Trophoblast cell (in vitro differentiated cells and primary cell): Measurements from ENCODE around the gene DEFB126. TPM values are rescaled to one million over a fixed set of nuclear protein-coding genes. Genes with fewer than 3 reads are reported as not detected.
"Not testable (repeated sequence)": the region's sequence is repeated elsewhere in the genome, so short reads cannot be mapped to it uniquely, and the experiment has no call there.

Source experiments
- DNase-seq, 2 donors: peaks; one replicate each; pipeline ENCODE4 v3.0.0-alpha.2; 2016
- H2AFZ ChIP-seq: 2 replicates; pipeline ENCODE4 v1.6.1; 2013; ENCODE audit warnings: low read length, moderate library complexity, mild to moderate bottlenecking; ENCODE audit not compliant: insufficient read depth, poor library complexity
- H2AK5ac ChIP-seq: 2 replicates; pipeline ENCODE4 v1.6.1; 2013; ENCODE audit warnings: mild to moderate bottlenecking, low read length
- H2BK120ac ChIP-seq: 2 replicates; pipeline ENCODE4 v1.6.1; 2013; ENCODE audit warnings: low read length, mild to moderate bottlenecking, moderate library complexity; ENCODE audit not compliant: insufficient read depth, poor library complexity
- H2BK12ac ChIP-seq: 2 replicates; pipeline ENCODE4 v1.6.1; 2013; ENCODE audit warnings: mild to moderate bottlenecking, low read length, moderate library complexity
- H2BK5ac ChIP-seq: 2 replicates; pipeline ENCODE4 v1.6.1; 2013; ENCODE audit warnings: low read length, low read depth, moderate library complexity, mild to moderate bottlenecking; ENCODE audit not compliant: poor library complexity
- H3K14ac ChIP-seq: 2 replicates; pipeline ENCODE4 v1.6.1; 2013; ENCODE audit warnings: mild to moderate bottlenecking, low read length
- H3K18ac ChIP-seq: 2 replicates; pipeline ENCODE4 v1.6.1; 2013; ENCODE audit warnings: mild to moderate bottlenecking, low read length
- H3K23ac ChIP-seq: 2 replicates; pipeline ENCODE4 v1.6.1; 2013; ENCODE audit warnings: low read length
- H3K27ac ChIP-seq: 2 replicates; pipeline ENCODE4 v1.5.1; 2013; ENCODE audit warnings: low read depth, mild to moderate bottlenecking, inconsistent platforms, low read length, moderate library complexity
- H3K27me3 ChIP-seq: 2 replicates; pipeline ENCODE4 v1.6.1; 2013; ENCODE audit warnings: inconsistent platforms, mild to moderate bottlenecking, low read length, moderate library complexity; ENCODE audit not compliant: insufficient read depth
- H3K36me3 ChIP-seq, 2 experiments: 1 replicate in 1 of 2; 2 replicates in 1 of 2; pipeline ENCODE4 v1.6.1; 2013; ENCODE audit warnings: low read length in 2 of 2, mild to moderate bottlenecking in 2 of 2, moderate library complexity in 1 of 2; ENCODE audit not compliant: insufficient read depth in 2 of 2, control insufficient read depth in 1 of 2
- H3K4ac ChIP-seq: 2 replicates; pipeline ENCODE4 v1.6.1; 2013; ENCODE audit warnings: low read depth, mild to moderate bottlenecking, low read length, moderate library complexity
- H3K4me1 ChIP-seq, 2 experiments: 1 replicate in 1 of 2; 2 replicates in 1 of 2; pipeline ENCODE4 v1.6.1; 2013; ENCODE audit warnings: low read length in 2 of 2, mild to moderate bottlenecking in 2 of 2, moderate library complexity in 1 of 2; ENCODE audit not compliant: insufficient read depth in 2 of 2, control insufficient read depth in 1 of 2
- H3K4me2 ChIP-seq: 2 replicates; pipeline ENCODE4 v1.6.1; 2013; ENCODE audit warnings: inconsistent platforms, mild to moderate bottlenecking, low read length, moderate library complexity
- H3K4me3 ChIP-seq: 2 replicates; pipeline ENCODE4 v1.5.1; 2013; ENCODE audit warnings: mild to moderate bottlenecking, low read depth, low read length, inconsistent platforms
- H3K79me1 ChIP-seq: one replicate; pipeline ENCODE4 v1.6.1; 2013; ENCODE audit warnings: low read length
- H3K79me2 ChIP-seq: 2 replicates; pipeline ENCODE4 v1.6.1; 2013; ENCODE audit warnings: low read length, mild to moderate bottlenecking; ENCODE audit not compliant: control insufficient read depth, insufficient read depth, poor library complexity
- H3K9ac ChIP-seq: 2 replicates; pipeline ENCODE4 v1.6.1; 2013; ENCODE audit warnings: mild to moderate bottlenecking, low read length
- H3K9me3 ChIP-seq: 2 replicates; pipeline ENCODE4 v1.6.1; 2013; ENCODE audit warnings: low read depth, mild to moderate bottlenecking, control low read depth, inconsistent platforms, low read length; ENCODE audit not compliant: insufficient read depth
- H4K12ac ChIP-seq: 2 replicates; pipeline ENCODE4 v1.6.1; 2013; ENCODE audit warnings: low read depth, mild to moderate bottlenecking, low read length, moderate library complexity
- H4K8ac ChIP-seq: 2 replicates; pipeline ENCODE4 v1.6.1; 2013; ENCODE audit warnings: low read depth, mild to moderate bottlenecking, low read length, moderate library complexity
- H4K91ac ChIP-seq: one replicate; pipeline ENCODE4 v1.6.1; 2013; ENCODE audit warnings: low read depth, mild to moderate bottlenecking, low read length, moderate library complexity
- WGBS: extraction: QIAGEN DNeasy Blood & Tissue Kit; methylation state at CpG from one replicate; pipeline ENCODE4 v1.1.7; 2013; ENCODE audit warnings: missing lambda C conversion rate; ENCODE audit not compliant: insufficient read length, insufficient coverage; ENCODE audit errors: extremely low coverage; 5-methylcytosine and 5-hydroxymethylcytosine counted together
- polyA plus RNA-seq: library from polyadenylated mRNA; stranded (reverse); fragments of 200-250 nt; gene quantifications from 2 replicates; pipeline ENCODE4 v1.2.3, GENCODE V29; 2013

Gene DEFB126
- not detected in 2 replicates for polyA plus RNA-seq

DNA sequence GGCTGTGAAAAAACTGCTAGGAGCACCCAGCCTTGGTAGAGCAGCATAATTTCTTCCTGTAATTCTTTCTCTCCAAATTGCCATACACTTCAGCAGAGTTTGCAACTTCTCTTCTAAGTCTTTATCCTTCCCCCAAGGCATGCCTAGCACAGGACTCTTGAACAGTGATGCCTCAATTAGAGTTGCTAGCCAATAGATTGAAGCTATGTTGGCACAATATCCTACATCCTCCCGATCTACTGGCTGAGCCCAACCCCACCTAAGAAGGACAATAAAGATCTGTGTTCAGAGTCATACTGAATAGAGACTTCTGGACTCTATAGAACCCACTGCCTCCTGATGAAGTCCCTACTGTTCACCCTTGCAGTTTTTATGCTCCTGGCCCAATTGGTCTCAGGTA, at the start of gene DEFB126:
TSS of gene DEFB126 (plus strand) at position 301 of the 400 bp plus-strand sequence. CDS start at position 340, 39 bp downstream.
- Histone ChIP-seq H2BK120ac (no peak within 1 kb of the TSS), H4K91ac (no peak within 1 kb of the TSS), H3K27ac (no peak within 1 kb of the TSS)

GRCh38 chr20:93641-94040, 48.7 kb upstream of the DEFB126 start:
- no peak overlapping the region for H3K9ac ChIP-seq
- H2BK5ac ChIP-seq = no peak overlapping the region
- no peak overlapping the region for H3K23ac ChIP-seq
- H3K9me3 ChIP-seq = peaks cover 9% of the 10 kb centered on the region
- H3K79me2 ChIP-seq = no peaks in the 10 kb centered on the region
- H3K4me3 ChIP-seq = no peak overlapping the region
- H2BK12ac ChIP-seq = no peak overlapping the region
- H3K27ac ChIP-seq = no peak overlapping the region
- no peak for DNase-seq
- no peaks in the 10 kb centered on the region for H3K27me3 ChIP-seq
- H3K4me1 ChIP-seq = no peaks in the 10 kb centered on the region
- H3K18ac ChIP-seq = no peak overlapping the region
- H4K8ac ChIP-seq = no peak overlapping the region
- no peak overlapping the region for H3K4ac ChIP-seq
- no peak overlapping the region for H4K12ac ChIP-seq
- H4K91ac ChIP-seq = no peak overlapping the region
- H2AFZ ChIP-seq = no peak overlapping the region
- H3K79me1 ChIP-seq = no peaks in the 10 kb centered on the region
- no peaks in the 10 kb centered on the region for H3K36me3 ChIP-seq
- H2BK120ac ChIP-seq = no peak overlapping the region
- H2AK5ac ChIP-seq = no peak overlapping the region
- H3K14ac ChIP-seq = no peak overlapping the region
- H3K4me2 ChIP-seq = no peak overlapping the region

More for the DNA sequence above, at the start of gene DEFB126:
- H3K4me1 ChIP-seq = no peaks in the 10 kb centered on the region
- H4K8ac ChIP-seq = no peak within 1 kb of the TSS
- H3K4ac ChIP-seq = no peak within 1 kb of the TSS
- no peak within 1 kb of the TSS for H2AFZ ChIP-seq
- H4K12ac ChIP-seq = no peak within 1 kb of the TSS
- no peak within 1 kb of the TSS for H3K18ac ChIP-seq
- H3K4me2 ChIP-seq = no peak within 1 kb of the TSS
- no peaks in the 10 kb centered on the region for H3K79me2 ChIP-seq
- H3K36me3 ChIP-seq = no peaks in the 10 kb centered on the region
- H3K14ac ChIP-seq = no peak within 1 kb of the TSS
- H3K9me3 ChIP-seq = peaks cover 9% of the 10 kb centered on the region
- H2BK5ac ChIP-seq = no peak within 1 kb of the TSS
- H3K23ac ChIP-seq = no peak within 1 kb of the TSS
- H3K9ac ChIP-seq = no peak within 1 kb of the TSS
- no peak within 1 kb of the TSS for H2BK12ac ChIP-seq
- H3K79me1 ChIP-seq = no peaks in the 10 kb centered on the region
- no peak within 1 kb of the TSS for H3K4me3 ChIP-seq
- no peak within 1 kb of the TSS for H2AK5ac ChIP-seq
- H3K27me3 ChIP-seq = no peaks in the 10 kb centered on the region
- no peak for DNase-seq
- no CpG with 5 or more reads among the region's 1 CpG for WGBS

GRCh38 chr20:95215-95614, 47.2 kb upstream of the DEFB126 start:
- Histone ChIP-seq H3K4me1 (no peaks in the 10 kb centered on the region), H2AK5ac (no peak overlapping the region), H3K4me3 (no peak overlapping the region), H3K9me3 (peaks cover 9% of the 10 kb centered on the region), H3K18ac (no peak overlapping the region), H3K14ac (no peak overlapping the region), H4K91ac (no peak overlapping the region), H3K4me2 (no peak overlapping the region), H3K79me2 (no peaks in the 10 kb centered on the region), H3K79me1 (no peaks in the 10 kb centered on the region), H2BK5ac (no peak overlapping the region), H3K23ac (no peak overlapping the region), H3K36me3 (no peaks in the 10 kb centered on the region), H4K8ac (no peak overlapping the region), H2BK120ac (no peak overlapping the region), H3K27me3 (no peaks in the 10 kb centered on the region), H3K9ac (no peak overlapping the region), H4K12ac (no peak overlapping the region), H3K4ac (no peak overlapping the region), H3K27ac (no peak overlapping the region), H2AFZ (no peak overlapping the region), H2BK12ac (no peak overlapping the region)
- WGBS = no CpG with 5 or more reads among the region's 4 CpGs
- no peak for DNase-seq

GRCh38 chr20:97691-98090, 44.7 kb upstream of the DEFB126 start:
- not testable (repeated sequence) for H3K79me1 ChIP-seq, H2BK12ac ChIP-seq, H3K4me1 ChIP-seq, H3K27me3 ChIP-seq, H3K27ac ChIP-seq, H3K9me3 ChIP-seq, H3K9ac ChIP-seq, H3K36me3 ChIP-seq, H3K4me2 ChIP-seq, H3K14ac ChIP-seq, H3K23ac ChIP-seq, H3K18ac ChIP-seq, H4K91ac ChIP-seq, H4K12ac ChIP-seq, H3K79me2 ChIP-seq, H4K8ac ChIP-seq, H3K4ac ChIP-seq, H3K4me3 ChIP-seq, H2AK5ac ChIP-seq, H2AFZ ChIP-seq, H2BK5ac ChIP-seq, H2BK120ac ChIP-seq, DNase-seq
- no CpG with 5 or more reads among the region's 5 CpGs for WGBS
